Gastrocnemius medialis (tissue), 4 donors: ENCODE measurements around the gene PDSS2. TPM values are rescaled to one million over a fixed set of nuclear protein-coding genes. Genes with fewer than 3 reads are reported as not detected.
A peak's percentile ranks its signal among the peaks of the same experiment; 100 is the strongest.

Experiments
- ATAC-seq, 2 donors: fragments of 150-250 bp; one replicate each; pipeline ENCODE4 v1.9.1; 2016
- DNase-seq, 2 donors: peaks; one replicate each; pipeline ENCODE4 v3.0.0-alpha.2; 2019
- H3K27ac ChIP-seq, 4 donors: fragments of 200-600 bp; sonication (generic); 1 replicate in 1 of 4; 2 replicates in 3 of 4; pipeline ENCODE4 v1.5.1; 2016 to 2018; ENCODE audit warnings: mild to moderate bottlenecking in 2 of 4, moderate library complexity in 1 of 4
- H3K27me3 ChIP-seq, 3 donors: fragments of 200-600 bp; sonication (generic) in 2 of 3; 1 replicate in 1 of 3; 2 replicates in 2 of 3; pipeline versions ENCODE4 v1.5.1 to v1.6.0; 2016 to 2019; ENCODE audit warnings: mild to moderate bottlenecking in 1 of 3, moderate library complexity in 1 of 3
- H3K36me3 ChIP-seq, 2 donors: fragments of 200-600 bp; sonication (generic) in 1 of 2; one replicate each; pipeline ENCODE4 v1.5.1; 2017 to 2018
- H3K4me1 ChIP-seq, 2 donors: fragments of 200-600 bp; sonication (generic) in 1 of 2; one replicate each; pipeline ENCODE4 v1.5.1; 2016 to 2017; ENCODE audit warnings: mild to moderate bottlenecking in 2 of 2
- H3K4me3 ChIP-seq, 4 donors: fragments of 200-600 bp; sonication (generic) in 3 of 4; 1 replicate in 1 of 4; 2 replicates in 3 of 4; pipeline ENCODE4 v1.5.1; 2016 to 2019; ENCODE audit warnings: mild to moderate bottlenecking in 2 of 4
- H3K9me3 ChIP-seq, 3 donors: fragments of 200-600 bp; sonication (generic) in 2 of 3; 1 replicate in 1 of 3; 2 replicates in 2 of 3; pipeline ENCODE4 v1.5.1; 2016 to 2019
- CTCF ChIP-seq, 5 experiments: fragments of 450-650 bp in 3 of 5; fragments of 200-600 bp in 2 of 5; sonication (generic) in 2 of 5; IDR thresholded peaks in 4 of 5; conservative IDR thresholded peaks in 1 of 5; 1 replicate in 4 of 5; 2 replicates in 1 of 5; pipeline ENCODE4 v1.5.1; 2016 to 2019; ENCODE audit warnings: antibody characterized with exemption in 5 of 5, mild to moderate bottlenecking in 3 of 5, moderate library complexity in 3 of 5
- POLR2A ChIP-seq, 2 donors: fragments of 450-650 bp; IDR thresholded peaks; one replicate each; pipeline ENCODE4 v1.6.1; 2017; ENCODE audit warnings: antibody characterized with exemption in 2 of 2, mild to moderate bottlenecking in 2 of 2, moderate library complexity in 2 of 2
- in situ Hi-C, 4 donors: fragments of 200-750 bp; cut with MboI; loops; one replicate each; pipeline versions ENCODE4 v1.15.0 to v1.8.0; 2017; ENCODE audit warnings: low sequenced_read_pairs in 4 of 4
- intact Hi-C: fragments of 100-400 bp; cut with DNase I; formaldehyde crosslinking; loops from one replicate; pipeline ENCODE4 v1.15.1; 2023; ENCODE audit warnings: low total_unique reads
- total RNA-seq, 4 donors: library from RNA; depleted of rRNA; stranded (reverse); fragments of >200 nt; gene quantifications; one replicate each; pipeline versions ENCODE4 v1.1.0 to v1.2.3, GENCODE V29; 2016

Gene PDSS2
- total RNA-seq, 4 donors from 2014 or later = 6.6 to 14.3 (median 10.0) TPM

DNA sequence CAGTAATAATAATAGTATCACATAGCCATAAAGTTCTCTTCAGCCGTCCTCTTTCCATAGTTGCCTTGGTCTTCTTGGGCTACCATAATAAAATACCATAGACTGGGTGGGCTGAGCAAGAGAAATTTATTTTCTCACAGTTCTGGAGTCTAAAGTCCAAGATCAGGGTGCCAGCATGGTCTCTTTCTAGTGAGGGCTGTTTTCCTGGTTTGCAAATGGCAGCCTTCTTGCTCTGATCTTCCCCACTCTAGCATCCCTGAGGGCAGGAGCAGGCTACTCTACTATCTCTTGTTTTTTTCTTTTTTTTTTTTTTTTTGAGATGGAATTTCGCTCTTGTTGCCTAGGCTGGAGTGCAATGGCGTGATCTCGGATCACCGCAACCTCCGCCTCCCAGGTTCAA is 335.9 kb downstream of the PDSS2 start:
- Histone ChIP-seq H3K27me3 (no peaks in the 10 kb centered on the region), H3K4me3 (no peak overlapping the region), H3K36me3 (no peaks in the 10 kb centered on the region), H3K27ac (no peak overlapping the region), H3K9me3 (no peaks in the 10 kb centered on the region), H3K4me1 (peaks cover 0 to 3% of the 10 kb centered on the region in 2 donors)
- intact Hi-C loops = no loop called here
- in situ Hi-C loops = no loop called here
- no peak for DNase-seq
- no peak for ATAC-seq
- no peak for TF ChIP-seq POLR2A (IDR thresholded peaks at IDR 0.05)
- no peak for TF ChIP-seq CTCF (IDR thresholded peaks at IDR 0.05 in 4 of 5, conservative IDR thresholded peaks at IDR 0.05 in 1 of 5)

- DNase-seq = no peak
- Histone ChIP-seq H3K36me3 (no peaks in the 10 kb centered on the region), H3K4me3 (no peak overlapping the region), H3K27ac (no peak overlapping the region), H3K4me1 (peaks cover 0 to 3% of the 10 kb centered on the region in 2 donors), H3K9me3 (no peaks in the 10 kb centered on the region), H3K27me3 (no peaks in the 10 kb centered on the region)
- intact Hi-C loops (no loop called here), in situ Hi-C loops (no loop called here)
- no peak for ATAC-seq
- TF ChIP-seq POLR2A (IDR thresholded peaks at IDR 0.05) (no peak), CTCF (IDR thresholded peaks at IDR 0.05 in 4 of 5, conservative IDR thresholded peaks at IDR 0.05 in 1 of 5) (no peak)
Measured at GRCh38 chr6:107122748-107123147, 336.6 kb downstream of the PDSS2 start.

DNA sequence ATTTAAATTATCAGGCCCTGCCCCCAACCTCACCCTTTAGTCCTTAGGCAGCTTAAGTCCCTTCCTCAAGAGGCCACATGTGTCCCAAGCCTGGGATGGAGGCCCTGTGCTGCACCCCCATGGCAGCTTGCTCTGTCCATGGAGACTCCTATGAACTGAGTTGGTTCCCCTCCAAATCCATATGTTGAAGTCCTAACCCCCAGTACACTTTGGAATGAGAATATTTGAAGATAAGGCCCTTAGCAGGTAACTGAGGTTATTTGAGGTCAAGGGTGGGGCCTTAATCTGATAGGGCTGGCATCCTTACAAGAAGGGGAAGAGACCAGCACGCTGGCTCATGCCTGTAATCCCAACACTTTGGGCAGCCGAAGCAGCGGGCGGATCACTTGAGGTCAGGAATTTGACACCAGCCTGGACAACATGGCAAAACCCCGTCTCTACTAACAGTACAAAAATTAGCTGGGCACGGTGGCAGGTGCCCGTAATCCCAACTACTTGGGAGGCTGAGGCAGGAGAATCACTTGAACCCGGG is 337.3 kb downstream of the PDSS2 start:
- TF ChIP-seq CTCF (IDR thresholded peaks at IDR 0.05 in 4 of 5, conservative IDR thresholded peaks at IDR 0.05 in 1 of 5) (no peak), POLR2A (IDR thresholded peaks at IDR 0.05) (no peak)
- Histone ChIP-seq H3K9me3 (no peaks in the 10 kb centered on the region), H3K4me3 (no peak overlapping the region), H3K36me3 (no peaks in the 10 kb centered on the region), H3K27me3 (no peaks in the 10 kb centered on the region), H3K27ac (no peak overlapping the region), H3K4me1 (peaks cover 0 to 3% of the 10 kb centered on the region in 2 donors)
- ATAC-seq (no peak), DNase-seq (peak in 1 of 2 donors; percentile 24)
- intact Hi-C loops (no loop called here), in situ Hi-C loops (no loop called here)

DNA sequence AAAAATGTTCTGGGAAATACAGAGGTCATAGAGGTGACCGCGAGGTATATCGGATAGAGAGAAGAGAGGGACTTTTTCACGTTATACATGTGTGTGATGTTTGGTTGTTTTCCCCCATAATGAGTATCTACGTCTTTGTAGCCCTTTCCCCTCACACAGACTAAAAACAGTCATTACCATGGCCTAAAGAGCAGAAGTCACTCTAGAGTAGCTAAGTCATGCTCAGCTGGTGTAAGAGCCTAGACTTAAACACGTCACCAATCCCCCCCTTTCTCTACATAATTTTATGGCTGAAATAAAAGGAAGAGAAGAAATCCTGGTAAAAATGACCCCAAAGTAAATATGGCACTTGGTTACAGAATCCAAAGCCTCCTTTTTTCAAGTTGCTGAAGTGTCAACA is 338.1 kb downstream of the PDSS2 start:
- Histone ChIP-seq H3K36me3 (no peaks in the 10 kb centered on the region), H3K4me3 (no peak overlapping the region), H3K4me1 (peaks cover 5 to 8% of the 10 kb centered on the region in 2 donors), H3K9me3 (no peaks in the 10 kb centered on the region), H3K27me3 (no peaks in the 10 kb centered on the region), H3K27ac (no peak overlapping the region)
- TF ChIP-seq CTCF (IDR thresholded peaks at IDR 0.05 in 4 of 5, conservative IDR thresholded peaks at IDR 0.05 in 1 of 5) (no peak), POLR2A (IDR thresholded peaks at IDR 0.05) (no peak)
- in situ Hi-C loops (no loop called here), intact Hi-C loops (no loop called here)
- no peak for ATAC-seq
- DNase-seq = no peak

GRCh38 chr6:107120404-107120803 is 339.0 kb downstream of the PDSS2 start:
- intact Hi-C loops (no loop called here), in situ Hi-C loops (no loop called here)
- no peak overlapping the region for H3K27ac ChIP-seq
- no peak for ATAC-seq
- H3K27me3 ChIP-seq = no peaks in the 10 kb centered on the region
- H3K4me1 ChIP-seq = peaks cover 5 to 10% of the 10 kb centered on the region in 2 donors
- H3K9me3 ChIP-seq = no peaks in the 10 kb centered on the region
- no peak overlapping the region for H3K4me3 ChIP-seq
- TF ChIP-seq CTCF (IDR thresholded peaks at IDR 0.05 in 4 of 5, conservative IDR thresholded peaks at IDR 0.05 in 1 of 5) = no peak
- TF ChIP-seq POLR2A (IDR thresholded peaks at IDR 0.05) = no peak
- no peaks in the 10 kb centered on the region for H3K36me3 ChIP-seq
- no peak for DNase-seq
